Measurements from ENCODE around the gene TNFRSF18. TPM values are rescaled to one million over a fixed set of nuclear protein-coding genes. Genes with fewer than 3 reads are reported as not detected.

The TNFRSF18 gene
- total and polyA plus RNA-seq, 3 donors from 2014 or later, result 0.67 TPM; not detected in 2

GRCh38 chr1:1232208-1232795 lies 25.9 kb upstream of the TNFRSF18 start, which contains the start of gene B3GALT6:
Gene B3GALT6, plus strand, starts transcription at chr1:1232237. Its CDS starts 42 bp downstream, at chr1:1232279.
- no peak for DNase-seq
- Histone ChIP-seq H3K36me3 (ENCODE audit: low read depth, missing control alignments) (no peaks in the 10 kb centered on the region), H3K4me3 (peak within 1 kb of the TSS; percentile 98), H3K4me1 (peaks cover 18% of the 10 kb centered on the region), H3K9me3 (no peaks in the 10 kb centered on the region), H3K27ac (peak within 1 kb of the TSS; percentile 81 to 92), H3K27me3 (no peaks in the 10 kb centered on the region)
- intact Hi-C loops (cut with DNase I; ENCODE audit: low total_unique reads), result no loop called here
- TF ChIP-seq CTCF (IDR thresholded peaks at IDR 0.05), result no peak
- no peak for TF ChIP-seq POLR2A (IDR thresholded peaks at IDR 0.05)
- WGBS, 2 donors, result 24% methylated on average over 23 of the region's 100 CpGs; no CpG with 5 or more reads in 1 of the 2 donors

- TF ChIP-seq POLR2A (IDR thresholded peaks at IDR 0.05), result no peak
- no peak for TF ChIP-seq CTCF (IDR thresholded peaks at IDR 0.05)
- Histone ChIP-seq H3K27me3 (no peaks in the 10 kb centered on the region), H3K4me1 (peaks cover 18% of the 10 kb centered on the region), H3K4me3 (peak within 1 kb of the TSS; percentile 98), H3K27ac (peak within 1 kb of the TSS; percentile 81 to 92), H3K36me3 (ENCODE audit: low read depth, missing control alignments) (no peaks in the 10 kb centered on the region), H3K9me3 (no peaks in the 10 kb centered on the region)
- intact Hi-C loops (cut with DNase I; ENCODE audit: low total_unique reads), result no loop called here
- peak; percentile 96 for DNase-seq
- WGBS, 2 donors, result 0% methylated on average over 1 to 59 of the region's 99 CpGs
Observed at GRCh38 chr1:1231400-1232207, 25.2 kb upstream of the TNFRSF18 start, which contains the start of gene SDF4. Gene SDF4, minus strand, starts transcription at chr1:1232001. Its CDS starts 3,229 bp downstream, at chr1:1228772.

GRCh38 chr1:1230656-1231399 lies 24.4 kb upstream of the TNFRSF18 start:
- no peaks in the 10 kb centered on the region for H3K36me3 ChIP-seq (ENCODE audit: low read depth, missing control alignments)
- intact Hi-C loops (cut with DNase I; ENCODE audit: low total_unique reads), result no loop called here
- 12% methylated on average over 22 to 24 of the region's 24 CpGs for WGBS, 2 donors
- no peak for DNase-seq
- peak overlapping the region; percentile 98 for H3K4me3 ChIP-seq
- no peaks in the 10 kb centered on the region for H3K27me3 ChIP-seq
- peaks cover 18% of the 10 kb centered on the region for H3K4me1 ChIP-seq
- peak overlapping the region; percentile 81 to 92 for H3K27ac ChIP-seq
- H3K9me3 ChIP-seq, result no peaks in the 10 kb centered on the region
- no peak for TF ChIP-seq POLR2A (IDR thresholded peaks at IDR 0.05)
- TF ChIP-seq CTCF (IDR thresholded peaks at IDR 0.05), result no peak

GRCh38 chr1:1229770-1230169 lies 23.4 kb upstream of the TNFRSF18 start:
- H3K4me3 ChIP-seq, result no peak overlapping the region
- no peak for DNase-seq

More at GRCh38 chr1:1229770-1230169, 23.4 kb upstream of the TNFRSF18 start:
- WGBS, 2 donors, result 86 to 92% methylated on average over 16 to 19 of the region's 19 CpGs
- H3K4me1 ChIP-seq, result peaks cover 18% of the 10 kb centered on the region
- TF ChIP-seq CTCF (IDR thresholded peaks at IDR 0.05) (no peak), POLR2A (IDR thresholded peaks at IDR 0.05) (no peak)
- H3K27ac ChIP-seq, result no peak overlapping the region
- no peaks in the 10 kb centered on the region for H3K27me3 ChIP-seq
- intact Hi-C loops (cut with DNase I; ENCODE audit: low total_unique reads), result no loop called here
- H3K36me3 ChIP-seq (ENCODE audit: low read depth, missing control alignments), result no peaks in the 10 kb centered on the region
- no peaks in the 10 kb centered on the region for H3K9me3 ChIP-seq

Data from testis (tissue), 3 donors.